Fibroblast of lung (primary cell): Measurements from ENCODE around the gene HNRNPM. TPM values are rescaled to one million over a fixed set of nuclear protein-coding genes. Genes with fewer than 3 reads are reported as not detected.

Experiments used
- DNase-seq, 2 donors: peaks; one replicate each; pipeline versions ENCODE4 v3.0.0 to v3.0.0-alpha.2; 2010; ENCODE audit warnings: low read depth in 2 of 2
- H2AFZ ChIP-seq: 2 replicates; pipeline ENCODE4 v1.5.1; 2012; ENCODE audit warnings: low read length, control low read depth, inconsistent platforms
- H3K27ac ChIP-seq: 2 replicates; pipeline ENCODE4 v1.5.1; 2011; ENCODE audit warnings: low read length, control low read depth; ENCODE audit not compliant: insufficient read depth
- H3K27me3 ChIP-seq: 2 replicates; pipeline ENCODE4 v1.5.1; 2011; ENCODE audit warnings: mild to moderate bottlenecking, low read length; ENCODE audit not compliant: control insufficient read depth, insufficient read depth
- H3K36me3 ChIP-seq: 2 replicates; pipeline ENCODE4 v1.5.1; 2011; ENCODE audit warnings: low read length; ENCODE audit not compliant: control insufficient read depth, insufficient read depth
- H3K4me1 ChIP-seq: 2 replicates; pipeline ENCODE4 v1.5.1; 2011; ENCODE audit warnings: low read length; ENCODE audit not compliant: control insufficient read depth, insufficient read depth; ENCODE audit errors: extremely low read depth
- H3K4me2 ChIP-seq: 2 replicates; pipeline ENCODE4 v1.5.1; 2011; ENCODE audit warnings: low read length, control low read depth; ENCODE audit not compliant: insufficient read depth; ENCODE audit errors: extremely low read depth
- H3K4me3 ChIP-seq, 4 experiments: fragments of 200-600 bp in 1 of 4; sonication (generic) in 1 of 4; replicated peaks in 1 of 4; 2 replicates each; pipeline ENCODE4 v1.5.1; 2011 to 2016; ENCODE audit warnings: low read length in 4 of 4, low read depth in 3 of 4, mild to moderate bottlenecking in 3 of 4, control low read depth in 2 of 4, inconsistent platforms in 1 of 4, mixed read lengths in 1 of 4; ENCODE audit not compliant: insufficient read depth in 1 of 4; ENCODE audit errors: control extremely low read depth in 1 of 4
- H3K79me2 ChIP-seq: 2 replicates; pipeline ENCODE4 v1.5.1; 2012; ENCODE audit warnings: mild to moderate bottlenecking, low read length, inconsistent platforms; ENCODE audit not compliant: control insufficient read depth, insufficient read depth
- H3K9ac ChIP-seq: 2 replicates; pipeline ENCODE4 v1.5.1; 2011; ENCODE audit warnings: mild to moderate bottlenecking, low read length, control low read depth; ENCODE audit not compliant: insufficient read depth
- H3K9me3 ChIP-seq: 2 replicates; pipeline ENCODE4 v1.5.1; 2012; ENCODE audit warnings: low read depth, low read length; ENCODE audit not compliant: control insufficient read depth, insufficient read depth
- H4K20me1 ChIP-seq: 2 replicates; pipeline ENCODE4 v1.5.1; 2011; ENCODE audit warnings: low read length; ENCODE audit not compliant: control insufficient read depth, insufficient read depth; ENCODE audit errors: extremely low read depth
- CTCF ChIP-seq, 2 donors: IDR thresholded peaks in 1 of 2; conservative IDR thresholded peaks in 1 of 2; 1 replicate in 1 of 2; 2 replicates in 1 of 2; pipeline ENCODE4 v1.5.1; 2011 to 2012; ENCODE audit warnings: low read length in 2 of 2, control low read depth in 1 of 2, inconsistent platforms in 1 of 2, low read depth in 1 of 2, mild to moderate bottlenecking in 1 of 2
- EZH2 ChIP-seq: IDR thresholded peaks from 2 replicates; pipeline ENCODE4 v1.5.1; 2012; ENCODE audit warnings: low read length, control low read depth, mild to moderate bottlenecking; ENCODE audit errors: missing control alignments
- polyA plus RNA-seq, 2 donors: library from polyadenylated mRNA; depleted of rRNA in 1 of 2; stranded (reverse) in 1 of 2; unstranded in 1 of 2; fragments of >200 nt; gene quantifications; 2 replicates each; pipeline ENCODE4 v1.2.1, GENCODE V29; 2011 to 2012; ENCODE audit warnings: missing spikeins in 1 of 2
- total RNA-seq: library from RNA; depleted of rRNA; stranded (reverse); fragments of >200 nt; gene quantifications from 2 replicates; pipeline ENCODE4 v1.2.1, GENCODE V29; 2014

HNRNPM gene
- total and polyA plus RNA-seq, 2 donors (not counting 1 experiment from before 2014, with no cell fraction given) = 51.5 to 104 TPM

DNA sequence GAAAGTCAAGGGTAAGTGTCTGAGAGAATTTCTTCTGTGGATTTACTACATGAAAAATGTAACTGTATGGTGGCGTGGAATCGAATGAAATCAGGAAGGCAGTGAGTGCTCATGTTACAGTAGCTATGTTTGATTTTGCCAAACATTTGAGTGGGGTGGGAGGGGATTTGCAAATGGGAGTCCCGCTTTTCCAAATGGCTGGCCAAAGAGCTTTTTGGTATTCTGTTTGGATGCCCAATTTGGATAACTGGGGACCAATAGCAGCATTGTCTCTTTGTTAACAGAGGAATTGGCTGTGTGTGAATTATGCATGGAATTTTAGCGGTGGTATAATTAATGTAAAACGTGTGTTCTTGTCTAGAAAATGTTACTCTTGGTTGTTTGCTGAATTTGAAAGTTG lies 17.8 kb downstream of the HNRNPM start:
- peaks cover 21% of the 10 kb centered on the region for H3K4me1 ChIP-seq
- peaks cover 5% of the 10 kb centered on the region for H3K36me3 ChIP-seq
- H4K20me1 ChIP-seq = no peaks in the 10 kb centered on the region
- H2AFZ ChIP-seq = no peak overlapping the region
- peaks cover 74% of the 10 kb centered on the region for H3K79me2 ChIP-seq
- TF ChIP-seq CTCF (conservative IDR thresholded peaks at IDR 0.05 in 1 of 2, IDR thresholded peaks at IDR 0.05 in 1 of 2; ENCODE audit: low read depth in 1 of 2, low read length in 2 of 2) (no peak), EZH2 (no peak)
- no peak overlapping the region for H3K4me3 ChIP-seq
- H3K27ac ChIP-seq = no peak overlapping the region
- H3K27me3 ChIP-seq = no peaks in the 10 kb centered on the region
- H3K9ac ChIP-seq = no peak overlapping the region
- peak in 1 of 2 donors; percentile 20 for DNase-seq
- H3K4me2 ChIP-seq = no peak overlapping the region
- no peaks in the 10 kb centered on the region for H3K9me3 ChIP-seq

- H3K27ac ChIP-seq = no peak overlapping the region
- no peak overlapping the region for H3K4me2 ChIP-seq
- no peak overlapping the region for H3K9ac ChIP-seq
- H4K20me1 ChIP-seq = no peaks in the 10 kb centered on the region
- peaks cover 17% of the 10 kb centered on the region for H3K4me1 ChIP-seq
- H3K9me3 ChIP-seq = no peaks in the 10 kb centered on the region
- DNase-seq = no peak
- H2AFZ ChIP-seq = no peak overlapping the region
- H3K27me3 ChIP-seq = no peaks in the 10 kb centered on the region
- no peak overlapping the region for H3K4me3 ChIP-seq
- peaks cover 5% of the 10 kb centered on the region for H3K36me3 ChIP-seq
- TF ChIP-seq CTCF (conservative IDR thresholded peaks at IDR 0.05 in 1 of 2, IDR thresholded peaks at IDR 0.05 in 1 of 2; ENCODE audit: low read depth in 1 of 2, low read length in 2 of 2) (no peak), EZH2 (no peak)
- H3K79me2 ChIP-seq = peaks cover 66% of the 10 kb centered on the region
Measured at GRCh38 chr19:8463365-8463764, 18.6 kb downstream of the HNRNPM start.

- H3K27me3 ChIP-seq = no peaks in the 10 kb centered on the region
- H2AFZ ChIP-seq = no peak overlapping the region
- H3K4me1 ChIP-seq = no peaks in the 10 kb centered on the region
- no peak for TF ChIP-seq EZH2
- TF ChIP-seq CTCF (conservative IDR thresholded peaks at IDR 0.05 in 1 of 2, IDR thresholded peaks at IDR 0.05 in 1 of 2; ENCODE audit: low read depth in 1 of 2, low read length in 2 of 2) = no peak
- no peaks in the 10 kb centered on the region for H4K20me1 ChIP-seq
- no peak overlapping the region for H3K9ac ChIP-seq
- H3K4me3 ChIP-seq = no peak overlapping the region
- peaks cover 17% of the 10 kb centered on the region for H3K36me3 ChIP-seq
- peaks cover 56% of the 10 kb centered on the region for H3K79me2 ChIP-seq
- H3K27ac ChIP-seq = no peak overlapping the region
- peak; percentile 62 to 80 for DNase-seq
- no peaks in the 10 kb centered on the region for H3K9me3 ChIP-seq
- H3K4me2 ChIP-seq = no peak overlapping the region
Measured at GRCh38 chr19:8466018-8466417, 21.2 kb downstream of the HNRNPM start.
